ENCODE measurements around the gene NTMT1. TPM values are rescaled to one million over a fixed set of nuclear protein-coding genes. Genes with fewer than 3 reads are reported as not detected.
"Not testable (repeated sequence)": the region's sequence is repeated elsewhere in the genome, so short reads cannot be mapped to it uniquely, and the experiment has no call there.

The NTMT1 gene
- total RNA-seq, 1 donor from 2014 or later, result 55.1 TPM

GRCh38 chr9:129655696-129656095, 29.7 kb downstream of the NTMT1 start:
- no peaks in the 10 kb centered on the region for H3K36me3 ChIP-seq (ENCODE audit: insufficient read depth, low read length)
- H3K4me1 Mint-ChIP-seq (ENCODE audit: low read depth, unreplicated experiment), result no peaks in the 10 kb centered on the region
- no peaks in the 10 kb centered on the region for H3K79me2 ChIP-seq (ENCODE audit: insufficient read depth, low read length)
- peaks cover 3% of the 10 kb centered on the region for H4K20me1 ChIP-seq (ENCODE audit: insufficient read depth, low read length)
- no peak overlapping the region for H3K27ac Mint-ChIP-seq (ENCODE audit: unreplicated experiment)
- TF ChIP-seq CTCF (IDR thresholded peaks at IDR 0.05; ENCODE audit: insufficient read depth, low read depth, low read length), result no peak
- TF ChIP-seq EZH2 (IDR thresholded peaks at IDR 0.05; ENCODE audit: insufficient read depth, low read length), result no peak
- H3K27ac ChIP-seq (ENCODE audit: low read depth, low read length), result no peak overlapping the region
- peaks cover 20% of the 10 kb centered on the region for H3K27me3 Mint-ChIP-seq (ENCODE audit: low read depth, unreplicated experiment)
- H3K27me3 ChIP-seq (ENCODE audit: insufficient read depth, low read length), result peaks cover 21% of the 10 kb centered on the region
- DNase-seq (ENCODE audit: low read depth) (no peak), FAIRE-seq (no peak)
- no peaks in the 10 kb centered on the region for H3K9me3 ChIP-seq (ENCODE audit: insufficient read depth, low read depth, low read length)
- no peaks in the 10 kb centered on the region for H3K9me3 Mint-ChIP-seq (ENCODE audit: unreplicated experiment)
- no peak overlapping the region for H3K4me3 ChIP-seq (ENCODE audit: insufficient read depth, low read depth, low read length)
- no peak overlapping the region for H2AFZ ChIP-seq (ENCODE audit: low read depth, low read length)
- H3K4me3 Mint-ChIP-seq (ENCODE audit: unreplicated experiment), result no peak overlapping the region
- peaks cover 12% of the 10 kb centered on the region for H3K4me1 ChIP-seq (ENCODE audit: insufficient read depth, low read length)
- H3K4me2 ChIP-seq (ENCODE audit: low read length), result no peak overlapping the region
- H3K36me3 Mint-ChIP-seq (ENCODE audit: low read depth, unreplicated experiment), result no peaks in the 10 kb centered on the region
- no peak overlapping the region for H3K9ac ChIP-seq (ENCODE audit: low read length)

- H3K4me1 Mint-ChIP-seq (ENCODE audit: low read depth, unreplicated experiment), result no peaks in the 10 kb centered on the region
- H4K20me1 ChIP-seq (ENCODE audit: insufficient read depth, low read length), result peaks cover 3% of the 10 kb centered on the region
- H3K79me2 ChIP-seq (ENCODE audit: insufficient read depth, low read length), result no peaks in the 10 kb centered on the region
- H3K36me3 ChIP-seq (ENCODE audit: insufficient read depth, low read length), result no peaks in the 10 kb centered on the region
- H3K27ac Mint-ChIP-seq (ENCODE audit: unreplicated experiment), result no peak overlapping the region
- H3K4me3 ChIP-seq (ENCODE audit: insufficient read depth, low read depth, low read length), result no peak overlapping the region
- no peaks in the 10 kb centered on the region for H3K9me3 ChIP-seq (ENCODE audit: insufficient read depth, low read depth, low read length)
- H3K4me1 ChIP-seq (ENCODE audit: insufficient read depth, low read length), result peaks cover 12% of the 10 kb centered on the region
- DNase-seq (ENCODE audit: low read depth), result peak; percentile 52
- H2AFZ ChIP-seq (ENCODE audit: low read depth, low read length), result no peak overlapping the region
- H3K36me3 Mint-ChIP-seq (ENCODE audit: low read depth, unreplicated experiment), result no peaks in the 10 kb centered on the region
- no peak overlapping the region for H3K9ac ChIP-seq (ENCODE audit: low read length)
- TF ChIP-seq CTCF (IDR thresholded peaks at IDR 0.05; ENCODE audit: insufficient read depth, low read depth, low read length) (no peak), EZH2 (IDR thresholded peaks at IDR 0.05; ENCODE audit: insufficient read depth, low read length) (no peak)
- H3K9me3 Mint-ChIP-seq (ENCODE audit: unreplicated experiment), result no peaks in the 10 kb centered on the region
- H3K4me3 Mint-ChIP-seq (ENCODE audit: unreplicated experiment), result no peak overlapping the region
- FAIRE-seq, result peak; percentile 91
- H3K4me2 ChIP-seq (ENCODE audit: low read length), result peak overlapping the region; percentile 70
- H3K27me3 Mint-ChIP-seq (ENCODE audit: low read depth, unreplicated experiment), result peaks cover 24% of the 10 kb centered on the region
- no peak overlapping the region for H3K27ac ChIP-seq (ENCODE audit: low read depth, low read length)
- H3K27me3 ChIP-seq (ENCODE audit: insufficient read depth, low read length), result peaks cover 22% of the 10 kb centered on the region
Measured at GRCh38 chr9:129656795-129657390, 30.9 kb downstream of the NTMT1 start.

- Histone ChIP-seq H3K79me2 (ENCODE audit: insufficient read depth, low read length) (no peaks in the 10 kb centered on the region), H3K9ac (ENCODE audit: low read length) (no peak overlapping the region), H3K9me3 (ENCODE audit: insufficient read depth, low read depth, low read length) (no peaks in the 10 kb centered on the region), H3K4me3 (ENCODE audit: insufficient read depth, low read depth, low read length) (no peak overlapping the region), H3K4me2 (ENCODE audit: low read length) (no peak overlapping the region), H3K36me3 (ENCODE audit: insufficient read depth, low read length) (no peaks in the 10 kb centered on the region), H3K4me1 (ENCODE audit: insufficient read depth, low read length) (peaks cover 11% of the 10 kb centered on the region), H2AFZ (ENCODE audit: low read depth, low read length) (no peak overlapping the region), H3K27ac (ENCODE audit: low read depth, low read length) (no peak overlapping the region), H3K27me3 (ENCODE audit: insufficient read depth, low read length) (peaks cover 17% of the 10 kb centered on the region), H4K20me1 (ENCODE audit: insufficient read depth, low read length) (peaks cover 3% of the 10 kb centered on the region)
- Mint-ChIP-seq H3K4me3 (ENCODE audit: unreplicated experiment) (no peak overlapping the region), H3K9me3 (ENCODE audit: unreplicated experiment) (no peaks in the 10 kb centered on the region), H3K4me1 (ENCODE audit: low read depth, unreplicated experiment) (no peaks in the 10 kb centered on the region), H3K27ac (ENCODE audit: unreplicated experiment) (no peak overlapping the region), H3K36me3 (ENCODE audit: low read depth, unreplicated experiment) (no peaks in the 10 kb centered on the region), H3K27me3 (ENCODE audit: low read depth, unreplicated experiment) (peaks cover 31% of the 10 kb centered on the region)
- FAIRE-seq (no peak), DNase-seq (ENCODE audit: low read depth) (no peak)
- no peak for TF ChIP-seq EZH2 (IDR thresholded peaks at IDR 0.05; ENCODE audit: insufficient read depth, low read length)
- no peak for TF ChIP-seq CTCF (IDR thresholded peaks at IDR 0.05; ENCODE audit: insufficient read depth, low read depth, low read length)
Measured at GRCh38 chr9:129661029-129661428, 35.1 kb downstream of the NTMT1 start.

GRCh38 chr9:129662239-129662638, 36.3 kb downstream of the NTMT1 start:
- H3K4me3 Mint-ChIP-seq (ENCODE audit: unreplicated experiment); H3K4me1 Mint-ChIP-seq (ENCODE audit: low read depth, unreplicated experiment); H3K9ac ChIP-seq (ENCODE audit: low read length); H3K79me2 ChIP-seq (ENCODE audit: insufficient read depth, low read length); H3K4me2 ChIP-seq (ENCODE audit: low read length); FAIRE-seq; H3K4me3 ChIP-seq (ENCODE audit: insufficient read depth, low read depth, low read length); DNase-seq (ENCODE audit: low read depth); H3K4me1 ChIP-seq (ENCODE audit: insufficient read depth, low read length); H4K20me1 ChIP-seq (ENCODE audit: insufficient read depth, low read length); H3K27ac Mint-ChIP-seq (ENCODE audit: unreplicated experiment); H3K36me3 ChIP-seq (ENCODE audit: insufficient read depth, low read length); H3K36me3 Mint-ChIP-seq (ENCODE audit: low read depth, unreplicated experiment); H2AFZ ChIP-seq (ENCODE audit: low read depth, low read length); H3K9me3 Mint-ChIP-seq (ENCODE audit: unreplicated experiment); H3K9me3 ChIP-seq (ENCODE audit: insufficient read depth, low read depth, low read length); H3K27ac ChIP-seq (ENCODE audit: low read depth, low read length): not testable (repeated sequence)
- peaks cover 19% of the 10 kb centered on the region for H3K27me3 ChIP-seq (ENCODE audit: insufficient read depth, low read length)
- H3K27me3 Mint-ChIP-seq (ENCODE audit: low read depth, unreplicated experiment), result peaks cover 33% of the 10 kb centered on the region
